Skin of body (tissue), 2 donors: ENCODE data around the gene CYP2A7. TPM values are rescaled to one million over a fixed set of nuclear protein-coding genes. Genes with fewer than 3 reads are reported as not detected.
"Not testable (repeated sequence)": the region's sequence is repeated elsewhere in the genome, so short reads cannot be mapped to it uniquely, and the experiment has no call there.

Source experiments
- DNase-seq: peaks from one replicate; lab custom pipeline; 2025; lab: John Stamatoyannopoulos, UW
- total RNA-seq: library from RNA; depleted of rRNA; stranded (reverse); fragments of >200 nt; gene quantifications from one replicate; pipeline ENCODE4 v1.2.3, GENCODE V29; 2014

The CYP2A7 gene
- total RNA-seq, 1 donor from 2014 or later, result not detected

GRCh38 chr19:40896843-40897789 lies 15.1 kb upstream of the CYP2A7 start:
- not testable (repeated sequence) for DNase-seq

GRCh38 chr19:40896418-40896796 lies 14.4 kb upstream of the CYP2A7 start:
- no peak for DNase-seq

- no peak for DNase-seq
These were observed 11.1 kb upstream of the CYP2A7 start for GRCh38 chr19:40893112-40893511.

GRCh38 chr19:40889366-40889765 lies 7.3 kb upstream of the CYP2A7 start:
- DNase-seq, result no peak

GRCh38 chr19:40888191-40888590 lies 6.2 kb upstream of the CYP2A7 start:
- DNase-seq, result no peak

GRCh38 chr19:40884187-40884931 lies 2.3 kb upstream of the CYP2A7 start:
- DNase-seq, result not testable (repeated sequence)

- DNase-seq, result not testable (repeated sequence)
These were observed 2.7 kb downstream of the CYP2A7 start for GRCh38 chr19:40879349-40879748.

- DNase-seq, result not testable (repeated sequence)
These were observed 6.5 kb downstream of the CYP2A7 start for GRCh38 chr19:40875526-40875951.

GRCh38 chr19:40874874-40875273 lies 7.2 kb downstream of the CYP2A7 start:
- DNase-seq, result not testable (repeated sequence)

- DNase-seq, result not testable (repeated sequence)
These were observed 8.2 kb downstream of the CYP2A7 start for GRCh38 chr19:40873873-40874272.

GRCh38 chr19:40872209-40872608 lies 9.8 kb downstream of the CYP2A7 start:
- no peak for DNase-seq

GRCh38 chr19:40867701-40868100 lies 14.3 kb downstream of the CYP2A7 start:
- DNase-seq, result no peak

GRCh38 chr19:40864739-40865496 lies 17.1 kb downstream of the CYP2A7 start:
- DNase-seq, result not testable (repeated sequence)

GRCh38 chr19:40862785-40863184 lies 19.2 kb downstream of the CYP2A7 start:
- no peak for DNase-seq

- DNase-seq, result no peak
These were observed 19.7 kb downstream of the CYP2A7 start for GRCh38 chr19:40862333-40862732.

GRCh38 chr19:40858109-40858508 lies 23.9 kb downstream of the CYP2A7 start:
- no peak for DNase-seq

GRCh38 chr19:40852467-40853152 lies 29.4 kb downstream of the CYP2A7 start:
- DNase-seq, result not testable (repeated sequence)

GRCh38 chr19:40850277-40850676 lies 31.8 kb downstream of the CYP2A7 start, which contains the start of gene CYP2A6:
Gene CYP2A6 (minus strand): TSS chr19:40850447. CDS start chr19:40850426, 21 bp downstream.
- not testable (repeated sequence) for DNase-seq

- not testable (repeated sequence) for DNase-seq
These were observed 35.3 kb downstream of the CYP2A7 start for GRCh38 chr19:40846722-40847121.

- DNase-seq, result not testable (repeated sequence)
These were observed 38.4 kb downstream of the CYP2A7 start for GRCh38 chr19:40843653-40844052.
